ENCODE results near the gene RPL13.
"Not testable (repeated sequence)": the region's sequence is repeated elsewhere in the genome, so short reads cannot be mapped to it uniquely, and the experiment has no call there.

Gene RPL13

GRCh38 chr16:89586853-89587252 lies 26.4 kb downstream of the RPL13 start (continued):
- TF ChIP-seq TSHZ2 (CRISPR knock-in tag; IDR thresholded peaks at IDR 0.05): no peak
- no peak for TF ChIP-seq ZC3H10 (CRISPR knock-in tag; IDR thresholded peaks at IDR 0.05)
- TF ChIP-seq OSR1 (CRISPR knock-in tag; IDR thresholded peaks at IDR 0.05): no peak
- no peak for TF ChIP-seq ZNF70 (CRISPR knock-in tag; IDR thresholded peaks at IDR 0.05)

GRCh38 chr16:89587676-89588075 lies 27.2 kb downstream of the RPL13 start:
- ATAC-seq: not testable (repeated sequence)

GRCh38 chr16:89588413-89589109 lies 28.1 kb downstream of the RPL13 start:
- TF ChIP-seq POU6F1 (CRISPR knock-in tag; IDR thresholded peaks at IDR 0.05; ENCODE audit: borderline replicate concordance, low read depth): no peak
- no peak for TF ChIP-seq PPARA (CRISPR knock-in tag; IDR thresholded peaks at IDR 0.05; ENCODE audit: borderline replicate concordance)
- TF ChIP-seq CREB5 (CRISPR knock-in tag; IDR thresholded peaks at IDR 0.05; ENCODE audit: low read depth): no peak
- TF ChIP-seq TSHZ2 (CRISPR knock-in tag; IDR thresholded peaks at IDR 0.05): no peak
- no peak for TF ChIP-seq SNAI2 (CRISPR knock-in tag; IDR thresholded peaks at IDR 0.05)
- TF ChIP-seq GLIS3 (CRISPR knock-in tag; IDR thresholded peaks at IDR 0.05): no peak
- no peak for TF ChIP-seq RARB (CRISPR knock-in tag; IDR thresholded peaks at IDR 0.05)
- no peak for TF ChIP-seq ZNF70 (CRISPR knock-in tag; IDR thresholded peaks at IDR 0.05)
- ATAC-seq: no peak

GRCh38 chr16:89589241-89589926 lies 28.9 kb downstream of the RPL13 start:
- TF ChIP-seq CSRNP3 (CRISPR knock-in tag; IDR thresholded peaks at IDR 0.05): no peak
- no peak for TF ChIP-seq RARB (CRISPR knock-in tag; IDR thresholded peaks at IDR 0.05)
- TF ChIP-seq ZNF8 (CRISPR knock-in tag; IDR thresholded peaks at IDR 0.05): no peak
- no peak for TF ChIP-seq ZFP30 (CRISPR knock-in tag; IDR thresholded peaks at IDR 0.05)
- no peak for TF ChIP-seq ZC3H10 (CRISPR knock-in tag; IDR thresholded peaks at IDR 0.05)
- no peak for ATAC-seq

GRCh38 chr16:89593841-89594240 lies 33.4 kb downstream of the RPL13 start:
- ATAC-seq: no peak
- TF ChIP-seq OSR1 (CRISPR knock-in tag; IDR thresholded peaks at IDR 0.05): no peak
- TF ChIP-seq TCF4 (CRISPR knock-in tag; IDR thresholded peaks at IDR 0.05; ENCODE audit: borderline replicate concordance): no peak
- TF ChIP-seq ZNF565 (CRISPR knock-in tag; conservative IDR thresholded peaks at IDR 0.05; ENCODE audit: low read depth): no peak
- no peak for TF ChIP-seq ISL1 (CRISPR knock-in tag; IDR thresholded peaks at IDR 0.05)
- no peak for TF ChIP-seq ZNF8 (CRISPR knock-in tag; IDR thresholded peaks at IDR 0.05)
- TF ChIP-seq GLIS3 (CRISPR knock-in tag; IDR thresholded peaks at IDR 0.05): no peak
- TF ChIP-seq PATZ1 (CRISPR knock-in tag; IDR thresholded peaks at IDR 0.05; ENCODE audit: borderline replicate concordance): no peak
- TF ChIP-seq CSRNP3 (CRISPR knock-in tag; IDR thresholded peaks at IDR 0.05): no peak
- TF ChIP-seq BACH2 (CRISPR knock-in tag; IDR thresholded peaks at IDR 0.05; ENCODE audit: borderline replicate concordance): no peak
- TF ChIP-seq ZFP3 (CRISPR knock-in tag; IDR thresholded peaks at IDR 0.05): no peak
- no peak for TF ChIP-seq ESRRG (CRISPR knock-in tag; IDR thresholded peaks at IDR 0.05)

Measured in SK-N-SH treated with all-trans-retinoic acid at 6 μM for 48 hours (cell line).